Frontal cortex (tissue), 4 donors: ENCODE data around the gene SPACA5B. TPM values are rescaled to one million over a fixed set of nuclear protein-coding genes. Genes with fewer than 3 reads are reported as not detected.
"Not testable (repeated sequence)": the region's sequence is repeated elsewhere in the genome, so short reads cannot be mapped to it uniquely, and the experiment has no call there.

ENCODE experiments used
- DNase-seq, 2 donors: peaks; one replicate each; pipeline ENCODE4 v3.0.0; 2012; ENCODE audit warnings: low spot score in 2 of 2
- FAIRE-seq: peaks from 2 replicates; lab custom pipeline; 2012; peaks lifted over from hg19 to GRCh38; lab: Jason Lieb, UNC
- small RNA-seq: library from RNA; depleted of rRNA; stranded (forward); fragments of <200 nt; gene quantifications from one replicate; pipeline ENCODE3, GENCODE V24; 2014
- total RNA-seq: library from RNA; depleted of rRNA; stranded (reverse); fragments of >200 nt; gene quantifications from one replicate; pipeline ENCODE4 v1.2.3, GENCODE V29; 2014
- donor health status: control.
- donor health status: control.
- donor health status: control.

SPACA5B gene
- total RNA-seq, 1 donor from 2014 or later: not detected

GRCh38 chrX:48181882-48182281 is 51.5 kb downstream of the SPACA5B start:
- not testable (repeated sequence) for FAIRE-seq

More at GRCh38 chrX:48181882-48182281, 51.5 kb downstream of the SPACA5B start:
- DNase-seq: not testable (repeated sequence)

Small RNAs within 50 kb of the gene (small RNA-seq; reads per million reads assigned to genes)
- not detected for gene AC245047.7
- gene RNU6-707P: not detected

Other genes with a start within 250 kb of the SPACA5B start
- 7.3 TPM for gene ZNF182, start 126.6 kb upstream of the SPACA5B start, total RNA-seq
- not detected for gene SPACA5, start 123.6 kb upstream of the SPACA5B start, total RNA-seq
- 8.6 TPM for gene ZNF630, start 59.0 kb upstream of the SPACA5B start, total RNA-seq
- gene SSX5, start 66.2 kb downstream of the SPACA5B start, total RNA-seq: not detected
- not detected for gene SSX1, start 124.8 kb downstream of the SPACA5B start, total RNA-seq
- gene SSX3, start 226.1 kb downstream of the SPACA5B start, total RNA-seq: not detected